Activated naive CD4-positive, alpha-beta T cell treated with Interleukin-2 at 50 U/mL for 16 hours (primary cell): ENCODE measurements around the gene SMC5.
"Not testable (repeated sequence)": the region's sequence is repeated elsewhere in the genome, so short reads cannot be mapped to it uniquely, and the experiment has no call there.

Experiments used
- DNase-seq: peaks from one replicate; pipeline ENCODE4 v3.0.0-alpha.2; 2020

The SMC5 gene

DNA sequence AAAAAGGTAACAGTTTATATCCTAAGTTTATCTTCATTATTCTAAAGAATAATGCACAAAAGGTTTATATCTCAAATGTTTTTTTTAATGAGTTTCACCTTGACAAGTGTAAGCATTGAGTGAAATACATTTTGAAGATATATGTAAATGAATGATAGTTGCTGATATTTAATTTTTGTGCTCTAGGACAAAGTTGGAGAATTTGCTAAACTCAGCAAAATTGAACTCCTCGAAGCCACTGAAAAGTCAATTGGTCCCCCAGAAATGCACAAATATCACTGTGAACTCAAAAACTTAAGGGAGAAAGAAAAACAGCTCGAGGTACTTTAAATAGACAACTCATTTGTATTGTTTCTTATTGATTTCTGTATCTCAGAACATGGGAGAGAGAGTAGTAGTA lies 19.5 kb downstream of the SMC5 start:
- no peak for DNase-seq

DNA sequence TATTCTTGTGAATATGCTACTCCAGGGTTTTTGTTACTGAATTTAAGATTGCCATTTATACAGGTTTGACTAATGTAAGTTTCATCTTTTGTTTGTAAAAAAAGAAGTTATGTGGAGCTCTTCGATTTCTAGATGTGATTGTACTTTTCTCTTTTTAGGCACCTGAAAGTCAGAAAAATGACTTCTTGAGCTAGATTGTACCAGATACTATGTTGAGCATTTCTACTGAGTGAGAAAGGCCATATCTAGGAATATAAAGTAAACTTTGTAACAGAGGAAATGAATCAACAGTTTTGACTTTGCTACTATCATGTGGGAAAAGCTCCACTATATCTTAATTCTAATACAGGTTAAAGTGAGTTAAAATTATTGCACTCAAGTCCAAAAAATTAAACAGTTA lies 25.1 kb downstream of the SMC5 start:
- DNase-seq: no peak

DNA sequence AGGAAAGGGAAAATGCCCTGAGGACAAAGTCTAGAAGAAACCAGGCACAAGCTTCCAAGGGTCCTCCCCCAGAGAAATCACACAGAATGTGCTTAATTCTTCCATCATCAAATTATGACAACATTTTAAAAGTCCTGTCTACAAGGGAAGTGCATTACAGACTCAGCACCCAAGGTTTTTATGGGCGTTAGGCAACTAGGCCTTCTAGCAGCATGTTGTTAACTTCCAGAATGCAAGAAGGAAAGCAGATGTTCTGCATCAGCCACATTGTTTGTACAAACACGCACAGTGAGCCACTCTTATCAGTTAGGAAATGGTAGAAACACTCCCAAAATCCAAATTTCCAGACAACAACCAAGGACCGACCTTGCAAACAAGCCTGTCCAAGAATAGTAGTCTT lies 26.5 kb downstream of the SMC5 start:
- DNase-seq: no peak

DNA sequence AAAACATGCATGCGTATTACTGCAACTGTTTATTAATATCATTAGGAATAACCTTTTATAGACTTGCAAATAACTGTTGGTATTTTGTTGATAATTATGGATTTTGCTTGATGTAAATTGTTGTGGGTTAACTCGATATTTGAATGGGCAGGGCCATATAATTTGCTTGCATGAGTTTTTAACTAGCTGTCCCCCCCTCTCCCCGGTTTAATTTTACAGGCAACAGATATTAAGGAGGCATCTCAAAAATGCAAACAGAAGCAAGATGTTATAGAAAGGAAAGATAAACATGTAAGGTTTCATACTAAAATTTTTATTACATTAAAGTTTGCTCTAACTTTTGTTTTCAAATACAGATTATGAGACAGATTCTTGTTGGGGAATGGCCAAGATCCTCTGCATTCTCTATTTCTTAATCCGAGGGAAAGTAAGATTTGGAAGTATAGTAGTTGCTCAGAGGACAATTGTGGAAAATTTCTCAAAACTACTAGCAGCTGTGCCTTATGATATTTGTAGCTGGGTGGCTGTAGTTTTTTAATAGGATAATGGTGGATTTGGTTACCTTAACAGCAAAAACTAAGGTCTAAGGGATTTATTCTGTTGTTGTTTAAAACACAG lies 27.3 kb downstream of the SMC5 start:
- DNase-seq: no peak

DNA sequence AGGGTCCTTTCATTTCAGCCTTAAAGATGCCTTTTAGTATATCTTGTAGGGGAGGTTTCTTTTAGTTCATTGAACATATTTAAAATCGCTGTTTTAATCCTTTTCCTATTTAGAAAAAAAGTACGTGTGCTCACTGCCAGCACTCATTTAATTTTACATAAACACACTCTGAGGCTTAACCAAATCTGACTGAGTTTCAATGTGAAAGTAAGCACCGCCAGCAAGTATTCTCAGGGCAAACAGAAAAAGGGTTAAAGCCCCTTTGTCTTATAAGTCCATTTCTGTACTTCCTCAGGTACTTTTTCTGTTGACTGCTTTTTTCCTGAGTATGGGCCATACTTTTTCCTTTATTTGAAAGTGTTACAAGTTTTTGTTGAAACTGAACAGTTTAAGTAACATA lies 31.8 kb downstream of the SMC5 start:
- DNase-seq: no peak

DNA sequence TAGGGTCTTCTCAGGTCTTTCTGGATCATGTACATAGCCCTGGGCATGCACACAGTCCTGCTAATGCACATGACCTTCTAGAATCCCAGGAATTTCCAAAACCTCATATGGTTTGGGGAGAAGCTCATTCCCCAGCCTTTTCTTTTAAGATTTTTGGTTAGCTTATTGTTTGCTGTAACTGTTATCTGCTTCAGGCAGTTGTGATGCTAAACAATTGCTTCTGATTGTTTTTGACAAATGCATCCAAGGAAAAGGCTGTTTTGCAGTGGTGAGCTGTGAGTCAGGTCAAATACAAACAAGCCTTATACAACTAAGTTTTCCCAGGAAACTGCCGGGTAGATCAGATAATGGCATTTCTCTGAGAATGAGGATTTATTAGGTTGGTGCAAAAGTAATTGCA lies 32.7 kb downstream of the SMC5 start:
- no peak for DNase-seq

DNA sequence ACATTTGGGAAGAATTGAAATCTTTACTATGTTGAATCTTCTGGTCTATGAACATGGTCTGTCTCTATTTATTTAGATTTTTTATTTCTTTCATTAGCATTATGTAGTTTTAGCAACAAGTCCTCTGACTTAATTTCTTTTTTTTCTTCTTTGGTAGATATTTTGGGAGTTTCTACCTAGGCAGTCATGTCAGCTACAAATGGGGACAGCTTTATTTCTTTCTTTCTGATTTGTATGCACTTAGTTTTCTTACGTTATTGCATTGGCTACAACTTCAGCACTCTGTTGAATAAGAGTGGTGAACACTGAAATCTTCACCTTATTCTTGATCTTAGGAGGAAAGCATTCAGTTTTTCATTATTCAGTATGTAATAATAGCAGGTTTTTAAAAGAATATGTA lies 33.5 kb downstream of the SMC5 start:
- no peak for DNase-seq

DNA sequence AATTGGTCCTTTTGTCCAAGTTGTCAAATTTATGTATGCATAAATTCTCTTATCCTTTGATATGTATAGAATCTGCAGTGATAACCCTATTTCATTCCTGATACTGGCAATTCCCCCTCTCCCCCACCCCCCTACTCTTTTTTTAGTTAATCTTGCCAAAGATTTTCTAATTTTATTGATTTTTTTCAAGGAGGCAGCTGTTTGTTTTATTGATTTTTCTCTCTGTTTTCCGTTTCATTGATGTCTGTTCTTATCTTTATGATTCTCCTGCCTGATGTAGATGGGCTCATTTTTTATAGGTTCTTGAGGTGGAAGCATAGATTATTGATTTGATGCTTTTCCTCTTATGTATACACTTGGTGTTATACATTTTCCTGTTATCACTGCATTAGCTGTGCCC lies 34.4 kb downstream of the SMC5 start:
- no peak for DNase-seq

DNA sequence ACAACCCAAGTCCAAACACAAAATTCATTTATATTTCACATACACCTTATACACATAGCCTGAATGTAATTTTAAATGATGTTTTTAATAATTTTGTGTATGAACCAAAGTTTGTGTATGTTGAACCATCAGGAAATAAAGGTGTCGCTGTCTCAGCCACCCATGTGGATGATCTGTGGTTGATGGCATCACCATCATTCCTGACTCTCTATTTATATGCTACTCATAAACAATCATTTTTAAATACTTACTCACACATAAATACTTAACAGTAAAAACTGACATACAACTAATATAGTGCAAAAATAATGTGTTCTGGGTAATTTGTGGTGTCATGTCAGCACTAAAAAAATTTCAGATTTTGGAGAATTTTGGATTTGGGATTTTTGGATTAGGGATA lies 38.4 kb downstream of the SMC5 start:
- DNase-seq: no peak

DNA sequence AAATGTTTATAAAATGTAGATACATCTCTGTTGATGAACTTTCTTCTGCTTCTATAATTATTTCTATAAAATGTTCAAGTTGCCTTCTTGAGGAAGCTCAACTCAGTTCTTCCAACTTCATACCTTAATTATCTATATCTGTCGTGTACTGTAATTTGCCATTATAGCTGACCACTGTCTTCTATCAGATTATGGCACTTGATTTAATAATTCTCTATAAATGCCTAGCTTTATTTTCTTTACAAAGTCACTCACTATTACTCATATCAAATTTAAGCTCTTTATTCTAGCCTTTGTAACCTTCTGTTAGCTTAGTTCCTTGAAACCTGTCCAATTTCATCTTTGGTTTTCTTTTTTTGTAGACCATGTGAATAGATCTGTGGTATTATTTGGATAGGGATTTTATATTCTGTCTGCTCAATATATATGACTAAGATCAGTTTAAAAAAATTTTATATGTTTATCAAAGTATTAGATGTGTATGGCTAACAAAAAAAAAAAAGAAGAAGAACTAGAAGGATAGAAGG lies 39.5 kb downstream of the SMC5 start:
- DNase-seq: no peak

DNA sequence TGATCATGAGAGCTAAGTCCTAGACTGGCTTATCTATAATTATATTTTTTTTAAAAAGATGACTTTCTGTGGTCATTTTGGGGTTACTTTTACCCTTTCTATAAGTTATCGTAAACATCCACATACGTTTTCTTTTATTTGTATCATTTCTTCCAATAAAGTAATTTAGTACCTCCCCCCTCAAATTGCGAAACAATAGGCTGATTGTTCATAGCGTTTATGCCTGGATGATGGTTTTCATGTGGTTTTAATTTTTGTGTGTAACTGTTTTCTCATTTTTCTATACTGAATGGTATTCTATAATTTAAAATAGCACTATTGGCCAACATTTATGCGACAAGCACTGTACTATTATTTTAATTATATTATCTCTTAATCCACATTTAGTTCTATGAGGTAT lies 44.5 kb downstream of the SMC5 start:
- no peak for DNase-seq

DNA sequence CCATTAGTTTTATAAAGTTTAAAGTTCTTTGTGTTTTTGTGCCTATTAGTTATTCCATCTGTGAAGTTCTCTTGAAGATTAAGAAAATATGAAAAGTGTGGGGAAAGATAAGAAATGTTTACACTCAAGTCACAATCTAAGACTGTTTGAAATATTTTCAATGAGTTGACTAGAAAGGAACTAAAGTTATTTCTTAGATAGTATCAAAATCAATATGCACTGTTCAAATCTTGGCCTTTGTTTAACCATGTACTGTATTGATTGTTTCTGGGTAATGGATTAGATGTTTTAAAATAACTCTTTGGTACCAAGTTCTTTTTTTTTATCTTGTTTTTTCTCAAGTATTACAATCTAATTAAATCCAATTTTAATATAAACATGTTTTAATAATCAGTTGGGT lies 46.0 kb downstream of the SMC5 start:
- DNase-seq: no peak

DNA sequence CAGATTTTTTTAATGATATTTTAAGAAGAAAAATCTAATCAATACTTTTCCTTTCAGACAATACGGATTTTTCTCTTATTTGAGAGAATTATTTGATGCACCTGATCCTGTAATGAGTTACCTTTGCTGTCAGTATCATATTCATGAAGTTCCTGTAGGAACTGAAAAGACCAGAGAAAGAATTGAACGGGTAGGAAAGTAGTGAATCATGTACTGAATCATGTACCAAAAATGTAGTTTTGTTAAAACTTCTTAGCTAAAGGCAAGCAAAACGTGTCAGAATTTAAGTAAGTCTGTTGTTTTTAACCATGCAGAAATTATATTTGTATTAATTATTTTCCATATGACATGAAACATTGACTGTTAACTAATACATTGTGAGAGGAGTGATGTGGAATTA lies 56.6 kb downstream of the SMC5 start:
- no peak for DNase-seq

DNA sequence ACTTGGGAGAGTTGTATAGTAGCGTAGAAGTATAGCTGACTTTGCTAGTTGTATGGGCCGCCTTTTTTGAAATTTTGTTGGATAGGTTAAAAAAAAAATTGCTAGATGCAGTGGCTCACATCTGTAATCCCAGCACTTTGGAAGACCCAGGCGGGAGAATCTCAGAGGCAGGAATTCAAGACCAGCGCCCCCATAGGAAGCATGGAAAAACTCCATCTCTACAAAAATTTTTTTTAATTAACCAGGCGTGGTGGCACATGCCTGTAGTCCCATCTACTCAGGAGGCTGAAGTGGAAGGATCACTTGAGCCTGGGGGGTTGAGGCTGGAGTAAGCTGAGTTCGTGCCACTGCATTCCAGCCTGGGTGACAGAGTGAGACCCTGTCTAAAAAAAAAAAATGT lies 59.2 kb downstream of the SMC5 start:
- DNase-seq: no peak

DNA sequence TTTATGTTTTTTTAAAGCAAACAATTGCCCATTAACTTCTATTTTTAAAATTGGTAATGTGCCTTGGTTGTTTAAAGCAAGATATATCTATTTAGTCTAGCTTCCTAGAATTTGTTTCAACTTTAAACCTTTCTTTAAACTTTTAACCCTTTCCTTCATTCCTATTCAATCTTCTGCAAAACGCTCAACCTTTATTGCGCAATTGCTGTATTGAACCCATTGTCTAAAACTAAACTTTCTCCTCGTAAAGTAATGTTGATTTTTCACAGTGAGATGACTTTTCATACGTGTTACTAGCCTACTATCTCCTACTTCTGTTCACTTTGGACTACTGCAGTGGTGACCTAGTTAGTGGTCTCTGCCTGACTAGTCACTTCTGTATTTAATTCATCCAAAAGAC lies 63.3 kb downstream of the SMC5 start:
- no peak for DNase-seq

DNA sequence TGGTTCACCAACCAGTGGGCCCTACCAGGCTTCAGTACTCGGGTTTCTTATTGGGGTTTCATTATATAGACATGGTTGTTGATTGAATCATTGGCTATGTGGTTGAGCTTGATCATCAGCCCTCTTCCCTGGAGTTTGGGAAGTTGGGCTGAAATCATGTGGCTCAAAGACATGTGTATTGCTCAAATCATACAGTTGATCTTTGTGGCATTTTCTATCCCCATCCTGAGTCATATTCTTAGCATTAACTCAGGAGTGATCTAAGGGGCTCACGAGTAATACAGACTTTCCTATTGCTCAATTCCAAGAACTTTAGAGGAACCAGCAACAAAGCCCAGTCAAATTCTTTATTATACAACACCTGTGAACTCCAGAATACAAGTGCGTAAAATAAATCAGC lies 66.2 kb downstream of the SMC5 start:
- no peak for DNase-seq

DNA sequence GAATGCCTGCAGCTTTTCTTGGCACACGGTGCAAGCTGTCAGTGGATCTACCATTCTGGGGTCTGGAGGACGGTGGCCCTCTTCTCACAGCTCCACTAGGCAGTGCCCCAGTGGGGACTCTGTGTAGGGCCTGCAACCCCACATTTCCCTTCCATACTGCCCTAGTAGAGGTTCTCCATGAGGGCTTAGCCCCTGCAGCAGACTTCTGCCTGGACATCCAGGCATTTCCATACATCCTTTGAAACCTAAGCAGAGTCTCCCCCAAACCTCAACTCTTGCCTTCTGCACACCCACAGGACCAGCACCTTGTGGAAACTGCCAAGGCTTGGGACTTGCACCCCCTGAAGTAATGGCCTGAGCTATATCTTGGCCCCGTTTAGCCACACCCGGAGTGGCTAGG lies 69.8 kb downstream of the SMC5 start:
- DNase-seq: not testable (repeated sequence)

DNA sequence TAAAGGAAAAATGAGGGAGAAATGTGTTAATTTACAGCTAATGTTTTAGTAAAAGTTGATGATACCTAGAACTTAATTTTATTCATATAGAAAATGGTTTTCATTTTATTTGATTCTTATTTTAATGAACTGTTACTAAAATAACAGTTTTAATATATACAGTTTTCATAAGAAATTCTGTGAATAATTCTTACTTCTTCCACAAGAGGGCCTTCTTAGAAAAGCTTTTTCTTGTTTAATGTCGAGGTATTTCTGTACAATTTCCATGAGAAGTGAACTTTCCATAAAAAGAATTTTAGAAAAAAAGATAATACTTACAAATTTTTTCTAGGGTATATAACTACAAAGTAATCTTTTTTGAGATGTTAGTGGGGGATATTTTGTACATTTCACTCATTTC lies 81.8 kb downstream of the SMC5 start:
- no peak for DNase-seq

DNA sequence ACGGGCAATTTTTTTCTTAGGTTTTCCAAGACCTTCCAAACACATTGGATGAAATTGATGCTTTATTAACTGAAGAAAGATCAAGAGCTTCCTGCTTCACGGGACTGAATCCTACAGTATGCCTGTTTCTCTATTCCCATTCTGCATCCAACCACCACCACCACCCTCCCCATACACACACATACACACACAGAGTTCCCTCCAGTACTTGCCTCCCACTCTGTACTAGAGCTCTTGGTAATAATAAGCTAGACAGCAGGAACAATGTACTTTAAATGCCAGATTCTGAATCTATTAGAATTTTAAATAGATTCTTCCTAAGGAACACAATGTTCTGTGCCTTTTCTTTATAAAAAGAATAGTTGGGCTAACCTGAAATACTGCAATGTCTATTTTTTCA lies 88.3 kb downstream of the SMC5 start:
- no peak for DNase-seq

DNA sequence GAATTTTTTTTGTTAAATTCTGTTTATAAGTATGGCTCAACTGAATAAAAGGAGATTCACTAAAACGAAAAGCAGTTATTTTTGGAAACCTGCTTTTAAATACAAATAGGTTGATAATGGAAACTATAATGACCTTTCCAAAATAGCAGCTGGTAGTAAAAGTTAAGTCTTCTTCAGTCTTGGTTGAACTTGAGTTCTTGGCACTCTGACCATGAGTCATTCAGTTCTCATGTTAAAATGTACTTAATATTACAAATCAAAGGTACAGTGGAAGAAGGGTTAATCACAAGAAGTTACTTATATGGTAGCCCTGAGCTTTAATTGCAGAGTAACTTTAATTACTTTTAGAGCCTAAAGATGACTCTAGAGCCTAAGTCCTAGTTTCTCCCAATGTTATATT lies 93.6 kb downstream of the SMC5 start:
- DNase-seq: no peak

DNA sequence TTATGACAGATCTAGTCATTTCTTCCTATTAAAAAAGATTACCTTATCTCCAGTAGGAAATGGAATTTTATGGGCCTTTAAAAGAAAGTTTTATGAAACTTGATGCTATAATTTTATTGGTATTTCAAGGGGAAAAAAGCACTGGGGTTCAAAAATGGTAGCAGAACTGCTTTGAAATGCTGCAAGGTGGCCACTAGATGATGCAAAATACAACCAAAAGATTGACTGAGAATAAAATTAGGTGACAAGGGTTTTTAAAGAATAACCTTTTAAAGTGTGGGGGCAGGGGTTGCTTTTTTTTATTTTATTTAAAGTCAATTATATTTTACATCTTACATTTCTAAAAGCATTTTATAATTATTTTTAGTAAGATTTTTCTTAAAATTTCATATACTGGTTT lies 94.0 kb downstream of the SMC5 start:
- no peak for DNase-seq

DNA sequence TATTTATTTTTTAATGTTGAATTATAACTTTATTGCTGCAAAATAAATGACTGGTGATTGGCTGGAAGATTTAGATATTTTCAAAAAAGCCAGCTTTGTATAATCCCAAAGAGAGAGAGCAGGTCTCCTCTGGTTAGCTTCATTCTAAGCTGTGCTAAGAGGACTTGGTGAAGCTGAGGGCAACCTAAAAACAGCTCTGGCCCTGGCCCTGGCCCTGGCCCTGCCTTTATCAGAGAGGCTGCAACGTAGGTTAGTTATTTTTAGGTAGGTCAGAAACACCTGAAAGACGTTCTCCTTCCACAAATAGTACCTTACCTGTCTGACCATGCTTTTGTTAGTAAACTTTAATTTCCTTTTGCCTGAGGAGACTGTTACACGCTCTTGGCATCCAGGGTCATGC lies 97.0 kb downstream of the SMC5 start:
- no peak for DNase-seq

DNA sequence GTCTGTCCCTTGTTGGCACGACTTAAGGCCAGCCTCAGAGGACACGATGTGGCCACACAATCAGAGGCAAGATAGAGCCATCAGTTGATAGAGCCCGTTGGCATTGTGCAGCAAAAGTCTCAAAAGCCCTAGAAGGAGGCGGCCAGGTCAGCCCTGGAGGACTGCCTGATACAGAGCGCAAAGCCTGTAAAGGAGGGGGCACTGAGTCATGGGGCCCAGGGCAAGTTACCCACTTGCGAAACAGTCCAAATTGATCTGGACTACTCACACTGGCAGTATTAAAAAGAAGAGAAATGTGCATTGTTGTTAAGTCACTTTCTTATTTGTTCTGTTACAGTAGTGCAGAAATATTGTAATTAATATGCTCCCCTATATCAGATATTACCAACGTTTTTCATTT lies 104.2 kb downstream of the SMC5 start:
- DNase-seq: no peak

DNA sequence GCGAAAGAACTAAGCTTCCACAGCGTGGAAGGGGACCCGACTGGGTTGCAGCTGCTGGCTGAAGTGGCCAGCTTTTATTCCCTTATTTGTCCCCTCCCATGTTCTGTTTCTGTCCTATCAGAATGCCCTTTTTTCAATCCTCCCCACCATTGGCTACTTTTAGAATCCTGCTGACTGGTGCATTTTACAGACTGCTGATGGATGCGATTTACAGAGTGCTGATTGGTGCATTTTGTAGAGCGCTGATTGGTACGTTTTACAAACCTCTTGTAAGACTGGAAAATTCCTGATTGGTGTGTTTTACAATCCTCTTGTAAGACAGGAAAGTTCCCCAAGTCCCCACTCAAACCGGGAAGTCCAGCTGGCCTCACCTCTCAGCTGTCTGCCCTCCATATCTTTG lies 105.0 kb downstream of the SMC5 start:
- DNase-seq: no peak

DNA sequence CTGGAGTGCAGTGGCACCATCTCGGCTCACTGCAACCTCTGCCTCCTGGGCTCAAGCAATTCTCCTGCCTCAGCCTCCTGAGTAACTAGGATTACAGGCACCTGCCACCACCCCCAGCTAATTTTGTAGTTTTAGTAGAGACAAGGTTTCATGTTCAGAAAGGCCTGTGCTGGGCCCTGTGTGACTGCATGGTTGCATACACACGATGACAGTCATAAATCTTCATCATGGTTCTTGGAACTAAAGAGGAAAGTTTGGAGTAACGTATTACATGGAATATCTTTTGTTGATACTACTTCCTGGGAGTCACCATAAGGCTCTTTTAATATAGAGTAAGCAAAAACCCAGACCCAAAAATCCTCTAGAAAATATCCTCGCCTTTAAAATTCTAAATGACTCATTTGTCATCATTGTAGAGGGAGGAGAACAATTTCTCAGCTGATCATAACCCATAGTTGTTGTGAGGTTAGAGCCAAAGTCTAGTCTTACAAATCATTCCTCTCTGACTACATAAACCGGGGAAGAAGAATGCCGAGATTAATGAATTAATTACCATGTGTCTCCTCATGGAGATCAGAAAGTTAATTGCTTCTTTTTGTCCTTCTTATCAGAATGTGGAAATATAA lies 108.6 kb downstream of the SMC5 start:
- no peak for DNase-seq
